HG03520 (cell line): Measurements from ENCODE around the gene HPN.
"Not testable (repeated sequence)": the region's sequence is repeated elsewhere in the genome, so short reads cannot be mapped to it uniquely, and the experiment has no call there.

ENCODE experiments used
- ATAC-seq: cut with Tn5 transposase; IDR thresholded peaks from one replicate; pipeline ENCODE4 v1.9.1; 2021; ENCODE audit warnings: mild to moderate bottlenecking, moderate library complexity; ENCODE audit not compliant: unreplicated experiment

HPN gene

GRCh38 chr19:35100588-35101533 lies 59.3 kb downstream of the HPN start:
- ATAC-seq, result no peak

- ATAC-seq, result not testable (repeated sequence)
Measured at GRCh38 chr19:35101949-35102348, 60.4 kb downstream of the HPN start.

- not testable (repeated sequence) for ATAC-seq
Measured at GRCh38 chr19:35103614-35104013, 62.1 kb downstream of the HPN start.

GRCh38 chr19:35104361-35104760 lies 62.8 kb downstream of the HPN start:
- ATAC-seq, result no peak

- ATAC-seq, result no peak
Measured at GRCh38 chr19:35105047-35105410, 63.5 kb downstream of the HPN start.

GRCh38 chr19:35105411-35106290 lies 64.1 kb downstream of the HPN start:
- no peak for ATAC-seq

- no peak for ATAC-seq
Measured at GRCh38 chr19:35106291-35106583, 64.7 kb downstream of the HPN start.

GRCh38 chr19:35106898-35107541 lies 65.5 kb downstream of the HPN start:
- ATAC-seq, result no peak

- ATAC-seq, result no peak
Measured at GRCh38 chr19:35107545-35107944, 66.0 kb downstream of the HPN start.

- ATAC-seq, result no peak
Measured at GRCh38 chr19:35108730-35109129, 67.2 kb downstream of the HPN start.

GRCh38 chr19:35109395-35110112 lies 68.0 kb downstream of the HPN start:
- ATAC-seq, result no peak

GRCh38 chr19:35110974-35111373 lies 69.5 kb downstream of the HPN start:
- ATAC-seq, result no peak

GRCh38 chr19:35112995-35113688 lies 71.6 kb downstream of the HPN start:
- ATAC-seq, result no peak

GRCh38 chr19:35114353-35115176 lies 73.0 kb downstream of the HPN start:
- ATAC-seq, result no peak

GRCh38 chr19:35115177-35115951 lies 73.8 kb downstream of the HPN start, which contains the start of gene FXYD3:
FXYD3 (plus strand) TSS chr19:35115823; CDS start chr19:35119377, 3,554 bp downstream.
- ATAC-seq, result no peak
